ENCODE data around the gene PCSK6. TPM values are rescaled to one million over a fixed set of nuclear protein-coding genes. Genes with fewer than 3 reads are reported as not detected.

PCSK6 gene
- total RNA-seq, 2 donors from 2014 or later = 1.9 to 27.8 TPM

DNA sequence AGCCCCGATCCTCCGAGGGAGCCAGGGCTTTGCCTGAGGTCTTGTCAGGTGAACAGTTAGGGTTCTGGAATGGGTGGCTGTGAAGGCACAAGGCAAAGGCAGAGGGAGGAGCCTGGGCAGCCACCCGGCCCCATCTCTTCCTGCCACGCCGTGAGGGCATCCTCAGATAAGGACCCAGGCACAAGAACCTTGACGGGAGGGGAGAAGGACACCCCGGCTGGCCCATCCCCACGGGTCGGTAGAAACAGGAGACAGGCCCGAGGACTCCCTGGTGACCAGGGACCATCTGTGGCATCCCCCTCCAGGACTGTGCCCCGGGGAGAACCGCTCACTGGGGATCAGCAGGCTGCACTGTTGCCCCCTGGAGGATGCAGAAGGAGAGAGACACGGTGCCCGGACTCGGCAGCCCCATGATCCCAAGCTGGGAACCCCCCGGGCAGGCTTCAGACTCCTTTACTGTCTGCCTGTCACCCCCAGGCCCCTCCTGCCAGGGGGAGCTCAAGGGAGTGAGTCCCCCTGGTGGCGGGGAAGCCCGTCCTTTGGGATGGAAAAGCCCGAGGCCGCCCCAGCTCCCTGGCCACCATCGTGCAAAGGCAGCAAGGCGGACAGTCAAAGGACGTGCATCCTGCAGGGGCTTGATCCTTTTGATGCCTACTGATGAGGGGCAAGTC, 12.3 kb upstream of the PCSK6 start:
- no peaks in the 10 kb centered on the region for H3K9me3 ChIP-seq (ENCODE audit: control insufficient read depth, low read length, poor library complexity, severe bottlenecking)
- DNase-seq = peak in 2 of 3 donors; percentile 15 to 21
- Mint-ChIP-seq H3K4me1 (peaks cover 16% of the 10 kb centered on the region), H3K36me3 (ENCODE audit: low read depth) (peaks cover 13% of the 10 kb centered on the region), H3K27ac (no peak overlapping the region), H3K27me3 (peaks cover 51% of the 10 kb centered on the region), H3K4me3 (peak overlapping the region; percentile 81)
- peak; percentile 81 for ATAC-seq

GRCh38 chr15:101500865-101501551, 11.5 kb upstream of the PCSK6 start:
- no peak for DNase-seq
- Mint-ChIP-seq H3K36me3 (ENCODE audit: low read depth) (peaks cover 18% of the 10 kb centered on the region), H3K4me1 (peaks cover 21% of the 10 kb centered on the region), H3K4me3 (no peak overlapping the region), H3K27ac (no peak overlapping the region), H3K27me3 (peaks cover 57% of the 10 kb centered on the region)
- ATAC-seq = no peak
- no peaks in the 10 kb centered on the region for H3K9me3 ChIP-seq (ENCODE audit: control insufficient read depth, low read length, poor library complexity, severe bottlenecking)

DNA sequence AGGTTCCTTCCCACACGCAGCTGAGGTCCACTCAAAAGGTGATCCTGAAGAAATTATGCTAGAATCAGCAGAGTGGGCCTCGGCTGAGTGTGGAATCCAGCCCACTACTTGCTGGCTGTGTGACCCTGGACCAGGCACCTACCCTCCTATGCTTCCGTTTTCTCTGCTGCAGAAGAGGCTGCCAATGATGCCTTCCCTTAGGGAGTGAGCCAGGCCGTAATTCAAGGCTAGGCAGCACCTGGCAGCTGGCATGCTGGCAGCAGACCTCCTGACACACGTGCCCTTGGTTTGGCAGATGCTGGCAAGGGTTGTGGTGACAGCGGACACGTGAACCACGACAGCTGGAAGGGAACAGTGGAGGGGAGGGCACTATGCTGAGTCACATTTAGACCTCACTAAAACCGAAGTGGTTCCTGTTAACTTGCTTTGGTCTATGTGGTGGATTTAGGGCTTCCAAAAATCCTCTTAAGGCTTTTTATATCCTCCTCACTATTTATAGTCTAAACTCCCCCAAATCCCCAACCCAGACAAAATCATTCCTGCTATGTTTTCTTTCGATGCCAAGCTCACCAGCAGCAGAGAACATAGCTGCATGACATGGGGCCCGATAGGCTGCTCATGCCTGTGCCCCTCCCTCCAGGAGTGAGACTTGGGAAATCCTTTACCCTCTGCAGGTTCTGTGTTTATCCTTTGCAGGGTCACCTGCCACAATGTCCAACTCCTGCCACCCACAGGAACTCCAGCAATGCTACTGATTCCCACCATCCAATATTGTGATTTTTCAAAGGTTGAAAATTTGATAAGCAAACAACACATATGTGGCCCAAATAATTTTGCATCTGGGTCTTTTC, 10.6 kb upstream of the PCSK6 start:
- H3K27me3 Mint-ChIP-seq = peaks cover 61% of the 10 kb centered on the region
- H3K4me1 Mint-ChIP-seq = peaks cover 21% of the 10 kb centered on the region
- DNase-seq = no peak
- H3K27ac Mint-ChIP-seq = no peak overlapping the region
- H3K36me3 Mint-ChIP-seq (ENCODE audit: low read depth) = peaks cover 18% of the 10 kb centered on the region
- ATAC-seq = no peak
- no peaks in the 10 kb centered on the region for H3K9me3 ChIP-seq (ENCODE audit: control insufficient read depth, low read length, poor library complexity, severe bottlenecking)
- H3K4me3 Mint-ChIP-seq = no peak overlapping the region

GRCh38 chr15:101498717-101499480, 9.4 kb upstream of the PCSK6 start:
- no peak for ATAC-seq
- peaks cover 24% of the 10 kb centered on the region for H3K4me1 Mint-ChIP-seq
- peaks cover 61% of the 10 kb centered on the region for H3K27me3 Mint-ChIP-seq
- peaks cover 18% of the 10 kb centered on the region for H3K36me3 Mint-ChIP-seq (ENCODE audit: low read depth)
- no peaks in the 10 kb centered on the region for H3K9me3 ChIP-seq (ENCODE audit: control insufficient read depth, low read length, poor library complexity, severe bottlenecking)
- no peak overlapping the region for H3K27ac Mint-ChIP-seq
- DNase-seq = no peak
- no peak overlapping the region for H3K4me3 Mint-ChIP-seq

GRCh38 chr15:101498076-101498716, 8.7 kb upstream of the PCSK6 start:
- Mint-ChIP-seq H3K27me3 (peaks cover 60% of the 10 kb centered on the region), H3K36me3 (ENCODE audit: low read depth) (peaks cover 18% of the 10 kb centered on the region), H3K4me1 (peaks cover 24% of the 10 kb centered on the region), H3K27ac (peak overlapping the region; percentile 47), H3K4me3 (no peak overlapping the region)
- ATAC-seq (no peak), DNase-seq (no peak)
- no peaks in the 10 kb centered on the region for H3K9me3 ChIP-seq (ENCODE audit: control insufficient read depth, low read length, poor library complexity, severe bottlenecking)

DNA sequence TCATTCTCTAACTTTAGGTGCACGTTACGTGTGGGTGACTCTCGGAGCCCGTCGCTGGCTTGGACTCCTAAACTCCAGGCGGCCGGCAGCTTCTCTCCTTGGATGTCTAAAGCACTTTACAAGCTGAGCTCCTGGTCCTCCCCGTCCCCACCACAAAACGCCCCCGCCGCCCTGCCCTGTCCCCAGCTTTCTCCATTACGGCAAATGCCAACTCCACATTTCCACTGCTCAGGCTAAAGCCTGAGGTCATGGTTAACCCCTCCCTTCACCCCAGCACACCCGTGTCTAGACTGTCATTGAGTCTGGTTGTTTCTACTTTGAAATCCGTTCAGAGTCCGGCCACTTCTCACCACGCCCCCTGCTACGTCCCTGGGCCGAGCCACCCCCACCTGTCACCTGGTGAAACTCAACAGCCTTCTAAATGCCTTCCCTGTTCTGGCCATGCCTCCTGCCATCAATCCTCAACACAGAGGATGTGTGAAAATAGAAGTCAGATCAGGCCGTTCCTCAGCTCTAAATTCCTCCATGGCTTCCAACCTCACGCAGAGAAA, 8.1 kb upstream of the PCSK6 start:
- no peak for DNase-seq
- peaks cover 60% of the 10 kb centered on the region for H3K27me3 Mint-ChIP-seq
- peak overlapping the region; percentile 47 for H3K27ac Mint-ChIP-seq
- no peak for ATAC-seq
- H3K4me3 Mint-ChIP-seq = no peak overlapping the region
- H3K9me3 ChIP-seq (ENCODE audit: control insufficient read depth, low read length, poor library complexity, severe bottlenecking) = no peaks in the 10 kb centered on the region
- peaks cover 18% of the 10 kb centered on the region for H3K36me3 Mint-ChIP-seq (ENCODE audit: low read depth)
- peaks cover 24% of the 10 kb centered on the region for H3K4me1 Mint-ChIP-seq

- H3K27me3 Mint-ChIP-seq = peaks cover 65% of the 10 kb centered on the region
- H3K9me3 ChIP-seq (ENCODE audit: control insufficient read depth, low read length, poor library complexity, severe bottlenecking) = no peaks in the 10 kb centered on the region
Measured at GRCh38 chr15:101497017-101497416, 7.5 kb upstream of the PCSK6 start.

DNA sequence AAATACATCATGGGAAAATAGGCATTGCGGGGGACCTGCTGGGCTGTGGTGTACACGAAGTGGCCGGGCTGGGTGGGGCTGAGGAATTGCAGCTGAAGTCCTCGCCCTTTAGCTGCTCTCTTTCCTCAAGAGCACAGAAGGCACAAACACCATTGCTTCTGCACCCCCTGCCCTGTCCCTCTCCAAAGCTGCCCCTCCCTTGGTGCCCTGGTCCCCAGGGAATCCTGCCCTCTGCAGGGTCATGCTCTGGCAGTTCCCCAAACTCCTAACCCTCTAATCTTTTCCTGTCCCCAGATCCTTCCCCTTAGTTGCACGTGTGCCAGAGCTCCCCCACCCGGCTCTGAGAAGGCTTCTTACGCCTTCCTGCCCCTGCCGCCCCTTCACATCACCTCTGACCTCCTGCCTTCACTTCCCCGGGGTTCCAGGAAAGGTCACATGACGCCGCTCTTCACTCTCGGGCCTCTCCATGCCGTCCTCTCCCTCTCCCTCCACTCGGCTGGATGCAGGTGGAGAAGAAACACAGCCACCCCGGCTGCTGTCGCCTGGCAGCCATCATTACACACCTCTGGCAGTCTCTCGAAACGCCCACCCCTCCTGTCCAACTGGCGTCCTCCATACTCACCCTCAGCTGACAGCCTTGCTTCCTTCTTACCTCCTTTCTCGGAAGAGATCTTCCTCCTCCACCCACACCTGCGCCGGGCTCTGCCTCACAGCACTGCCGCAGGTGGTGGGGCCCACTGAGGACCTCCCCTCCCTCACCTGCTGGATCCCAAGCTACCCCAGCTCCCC, 6.9 kb upstream of the PCSK6 start:
- H3K4me3 Mint-ChIP-seq = peak overlapping the region; percentile 67
- ATAC-seq = no peak

More at GRCh38 chr15:101497017-101497416, 7.5 kb upstream of the PCSK6 start:
- DNase-seq = no peak
- Mint-ChIP-seq H3K27ac (no peak overlapping the region), H3K4me1 (peaks cover 24% of the 10 kb centered on the region), H3K36me3 (ENCODE audit: low read depth) (peaks cover 18% of the 10 kb centered on the region), H3K4me3 (no peak overlapping the region)
- no peak for ATAC-seq

DNA sequence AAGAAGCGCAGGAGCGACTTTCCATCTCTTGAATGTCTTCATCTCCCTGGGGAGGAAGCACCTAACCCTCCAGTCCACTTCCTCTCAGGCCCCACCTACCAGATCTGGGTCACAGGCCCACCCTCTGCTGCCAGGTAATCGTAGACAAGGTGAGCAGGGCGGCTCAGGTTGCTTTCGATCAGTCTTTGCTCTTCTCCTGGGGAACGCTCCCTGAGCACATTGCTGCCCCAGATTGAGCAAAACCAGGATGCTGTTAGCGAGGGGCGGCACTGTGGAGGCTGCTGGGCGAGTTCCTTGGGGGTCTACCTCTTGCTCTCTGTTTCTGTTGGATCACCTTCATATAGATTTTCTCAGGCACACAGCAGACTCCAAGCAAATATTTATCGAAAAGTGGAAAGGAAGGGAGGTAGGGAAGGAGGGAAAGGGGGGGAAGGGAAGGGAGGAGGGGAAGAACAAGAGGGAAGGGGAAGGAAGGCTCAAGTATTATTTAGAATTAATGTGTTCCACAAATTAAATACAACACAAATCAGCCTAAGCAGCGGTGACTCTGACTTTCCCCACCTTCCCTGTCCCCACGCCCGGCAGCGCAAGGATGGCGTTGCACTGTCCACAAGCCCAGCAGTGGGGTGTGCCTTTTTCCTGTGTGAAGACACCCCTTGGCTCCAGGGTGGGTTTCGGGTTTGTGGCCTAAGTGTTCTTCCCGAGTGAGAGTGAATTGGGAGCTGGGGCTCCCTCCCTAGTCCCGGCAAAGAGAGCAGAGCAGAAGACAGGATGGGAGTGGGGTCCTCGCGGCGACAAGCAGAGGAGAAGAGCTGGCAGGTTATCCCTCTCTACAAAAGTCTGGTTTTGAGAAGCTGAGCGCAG, 6.1 kb upstream of the PCSK6 start:
- no peak for ATAC-seq
- peaks cover 80% of the 10 kb centered on the region for H3K27me3 Mint-ChIP-seq
- no peak overlapping the region for H3K27ac Mint-ChIP-seq

More for the DNA sequence above, 6.9 kb upstream of the PCSK6 start:
- peaks cover 18% of the 10 kb centered on the region for H3K36me3 Mint-ChIP-seq (ENCODE audit: low read depth)
- H3K27me3 Mint-ChIP-seq = peaks cover 71% of the 10 kb centered on the region
- no peak overlapping the region for H3K27ac Mint-ChIP-seq
- no peaks in the 10 kb centered on the region for H3K9me3 ChIP-seq (ENCODE audit: control insufficient read depth, low read length, poor library complexity, severe bottlenecking)
- no peak for DNase-seq
- peaks cover 21% of the 10 kb centered on the region for H3K4me1 Mint-ChIP-seq

DNA sequence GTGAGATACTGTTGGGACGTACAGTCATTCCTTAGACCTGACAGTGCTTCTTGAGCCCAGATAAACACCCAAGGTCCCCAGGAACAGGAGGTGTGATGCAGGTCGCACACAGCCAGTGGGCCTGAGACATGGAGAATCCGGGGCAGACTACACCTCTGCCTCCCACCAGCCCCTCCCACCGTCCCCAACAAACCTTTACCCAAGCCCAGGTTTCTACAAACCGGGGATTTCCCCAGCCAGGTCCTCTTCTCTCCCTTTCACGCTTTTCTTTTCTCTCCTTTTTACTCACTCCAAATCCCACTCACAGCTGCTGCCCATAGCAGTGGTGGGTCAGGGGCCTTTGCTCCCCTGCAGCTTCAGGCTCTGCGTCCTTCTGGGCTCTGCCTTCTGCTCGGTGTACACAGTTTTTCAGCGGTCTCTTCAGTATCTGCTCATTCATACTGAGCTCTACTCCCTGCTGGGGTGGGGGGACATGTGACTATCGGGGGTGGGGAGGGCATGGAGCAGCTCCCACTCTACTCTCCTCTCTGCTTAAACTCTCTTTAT, 4.8 kb upstream of the PCSK6 start:
- Mint-ChIP-seq H3K36me3 (ENCODE audit: low read depth) (peaks cover 18% of the 10 kb centered on the region), H3K27ac (no peak overlapping the region), H3K4me1 (peaks cover 17% of the 10 kb centered on the region), H3K27me3 (peaks cover 74% of the 10 kb centered on the region), H3K4me3 (no peak overlapping the region)
- DNase-seq = no peak
- ATAC-seq = no peak
- H3K9me3 ChIP-seq (ENCODE audit: control insufficient read depth, low read length, poor library complexity, severe bottlenecking) = no peaks in the 10 kb centered on the region

More for the DNA sequence above, 6.1 kb upstream of the PCSK6 start:
- H3K4me1 Mint-ChIP-seq = peaks cover 19% of the 10 kb centered on the region
- peaks cover 18% of the 10 kb centered on the region for H3K36me3 Mint-ChIP-seq (ENCODE audit: low read depth)
- no peak overlapping the region for H3K4me3 Mint-ChIP-seq
- DNase-seq = no peak
- H3K9me3 ChIP-seq (ENCODE audit: control insufficient read depth, low read length, poor library complexity, severe bottlenecking) = no peaks in the 10 kb centered on the region

Data from T-helper 17 cell (primary cell).